Fibroblast of the aortic adventitia (primary cell): ENCODE data around the gene PSMB11. TPM values are rescaled to one million over a fixed set of nuclear protein-coding genes. Genes with fewer than 3 reads are reported as not detected.

Experiments
- DNase-seq: peaks from one replicate; pipeline ENCODE4 v3.0.0-alpha.2; 2010; ENCODE audit warnings: low read depth
- H3K4me3 ChIP-seq: 2 replicates; pipeline ENCODE4 v1.5.1; 2011; ENCODE audit warnings: low read depth, mild to moderate bottlenecking, control low read depth, low read length, moderate library complexity
- total RNA-seq: library from RNA; depleted of rRNA; stranded (reverse); fragments of >200 nt; gene quantifications from 2 replicates; pipeline ENCODE4 v1.2.3, GENCODE V29; 2012; ENCODE audit warnings: low replicate concordance
- TF ChIP-seq, protein P1 (sequence below): IDR thresholded peaks from 2 replicates; pipeline ENCODE4 v1.5.1; 2011; ENCODE audit warnings: mild to moderate bottlenecking, low read length, control low read depth, inconsistent platforms; ENCODE audit not compliant: insufficient read depth

PSMB11 gene
- total RNA-seq, 1 donor: not detected

DNA sequence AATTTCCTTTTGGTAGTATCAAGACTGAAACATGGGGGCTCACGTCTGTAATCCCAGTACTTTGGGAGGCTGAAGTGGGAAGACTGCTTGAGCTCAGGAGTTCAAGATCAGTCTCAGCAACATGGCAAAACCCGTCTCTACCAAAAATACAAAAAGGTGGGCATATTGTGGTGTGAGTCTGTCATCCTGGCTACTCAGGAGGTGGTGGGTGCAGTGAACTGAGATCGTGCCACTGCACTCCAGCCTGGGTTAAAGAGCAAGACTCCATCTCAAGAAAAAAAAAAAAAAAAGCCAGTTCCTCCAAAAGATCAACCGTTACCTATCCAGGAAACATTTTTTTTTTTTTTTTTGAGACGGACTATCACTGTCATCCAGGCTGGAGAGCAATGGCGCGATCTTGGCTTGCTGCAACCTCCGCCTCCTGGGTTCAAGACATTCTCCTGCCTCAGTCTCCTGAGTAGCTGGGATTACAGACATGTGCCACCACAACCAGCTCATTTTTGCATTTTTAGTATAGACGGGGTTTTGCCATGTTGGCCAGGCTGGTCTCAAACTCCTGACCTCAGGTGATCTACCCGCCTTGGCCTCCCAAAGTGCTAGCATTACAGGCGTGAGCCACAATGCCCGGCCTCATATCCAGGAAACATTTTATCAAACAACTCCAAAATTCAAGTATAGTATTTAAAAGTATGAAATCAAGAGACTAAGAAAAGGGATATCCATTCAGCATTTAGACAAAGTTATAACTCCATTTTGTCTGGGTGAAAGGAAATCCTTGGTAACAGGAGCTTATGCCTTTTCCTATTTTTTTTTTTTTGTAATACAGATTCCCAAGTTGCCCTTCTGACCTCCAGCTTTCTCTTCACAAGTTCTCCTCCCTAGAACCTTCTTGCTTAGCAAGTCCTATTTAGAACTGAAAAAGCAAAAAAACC lies 49.5 kb downstream of the PSMB11 start:
- no peak for DNase-seq
- TF ChIP-seq, protein P1, sequence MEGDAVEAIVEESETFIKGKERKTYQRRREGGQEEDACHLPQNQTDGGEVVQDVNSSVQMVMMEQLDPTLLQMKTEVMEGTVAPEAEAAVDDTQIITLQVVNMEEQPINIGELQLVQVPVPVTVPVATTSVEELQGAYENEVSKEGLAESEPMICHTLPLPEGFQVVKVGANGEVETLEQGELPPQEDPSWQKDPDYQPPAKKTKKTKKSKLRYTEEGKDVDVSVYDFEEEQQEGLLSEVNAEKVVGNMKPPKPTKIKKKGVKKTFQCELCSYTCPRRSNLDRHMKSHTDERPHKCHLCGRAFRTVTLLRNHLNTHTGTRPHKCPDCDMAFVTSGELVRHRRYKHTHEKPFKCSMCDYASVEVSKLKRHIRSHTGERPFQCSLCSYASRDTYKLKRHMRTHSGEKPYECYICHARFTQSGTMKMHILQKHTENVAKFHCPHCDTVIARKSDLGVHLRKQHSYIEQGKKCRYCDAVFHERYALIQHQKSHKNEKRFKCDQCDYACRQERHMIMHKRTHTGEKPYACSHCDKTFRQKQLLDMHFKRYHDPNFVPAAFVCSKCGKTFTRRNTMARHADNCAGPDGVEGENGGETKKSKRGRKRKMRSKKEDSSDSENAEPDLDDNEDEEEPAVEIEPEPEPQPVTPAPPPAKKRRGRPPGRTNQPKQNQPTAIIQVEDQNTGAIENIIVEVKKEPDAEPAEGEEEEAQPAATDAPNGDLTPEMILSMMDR: no peak
- H3K4me3 ChIP-seq: no peak overlapping the region

DNA sequence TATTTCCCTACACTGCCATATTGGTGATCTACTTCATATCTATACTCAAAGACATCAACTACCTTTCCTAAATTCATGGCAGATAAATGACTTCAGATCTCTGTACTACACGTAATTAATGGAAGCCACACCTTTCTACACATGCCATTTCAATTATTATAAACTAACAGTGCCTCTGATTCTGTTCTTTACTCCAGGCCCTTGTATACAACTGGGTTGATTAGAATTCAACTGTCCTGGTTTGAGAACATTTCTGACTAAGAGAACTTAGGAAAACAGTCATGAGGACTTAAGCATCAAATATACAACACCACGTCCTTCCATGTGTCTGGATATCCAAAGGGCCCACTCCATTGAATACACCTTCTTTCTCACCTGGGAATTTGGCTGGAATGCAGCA lies 51.1 kb downstream of the PSMB11 start:
- TF ChIP-seq, protein P1: no peak
- DNase-seq: no peak
- H3K4me3 ChIP-seq: peak overlapping the region; percentile 99

DNA sequence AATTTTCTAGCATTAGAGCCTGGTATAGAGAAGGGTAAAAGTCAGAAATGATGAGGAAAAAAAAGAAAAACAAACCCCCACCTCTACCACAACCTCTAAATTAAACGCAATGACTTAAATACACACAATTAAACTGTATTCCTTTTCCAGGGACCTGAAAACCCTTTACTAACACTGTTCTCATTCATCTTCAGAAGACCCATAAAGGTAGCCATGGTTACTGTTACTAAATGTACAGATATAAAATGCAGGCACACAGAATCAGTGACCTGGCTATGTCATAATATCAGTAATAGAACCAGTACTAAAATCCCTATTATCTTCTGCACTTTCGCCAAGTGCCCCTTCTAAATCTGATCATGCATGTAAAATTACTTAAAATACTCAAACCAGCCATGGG lies 51.5 kb downstream of the PSMB11 start:
- peak overlapping the region; percentile 99 for H3K4me3 ChIP-seq
- DNase-seq: no peak

More for the DNA sequence above, 51.5 kb downstream of the PSMB11 start:
- TF ChIP-seq, protein P1: no peak

Other genes with a start within 250 kb of the PSMB11 start
- 2.5 and 16.5 TPM in 2 replicates for gene SLC7A7, start 226.8 kb upstream of the PSMB11 start, total RNA-seq
- 14.2 and 69.9 TPM in 2 replicates for gene MRPL52, start 212.3 kb upstream of the PSMB11 start, total RNA-seq
- gene MMP14, start 205.6 kb upstream of the PSMB11 start, total RNA-seq: 258 and 311 TPM in 2 replicates
- gene LRP10, start 170.5 kb upstream of the PSMB11 start, total RNA-seq: 104 and 107 TPM in 2 replicates
- 0.09 TPM in 1 of 2 replicates, not detected in the other for gene REM2, start 159.0 kb upstream of the PSMB11 start, total RNA-seq
- gene RBM23, start 123.1 kb upstream of the PSMB11 start, total RNA-seq: 48.7 and 101 TPM in 2 replicates
- 23.0 and 53.5 TPM in 2 replicates for gene PRMT5, start 112.8 kb upstream of the PSMB11 start, total RNA-seq
- 29.3 and 31.2 TPM in 2 replicates for gene HAUS4, start 85.1 kb upstream of the PSMB11 start, total RNA-seq
- 14.6 and 47.6 TPM in 2 replicates for gene AJUBA, start 59.7 kb upstream of the PSMB11 start, total RNA-seq
- gene C14orf93, start 32.1 kb upstream of the PSMB11 start, total RNA-seq: 7.0 and 8.1 TPM in 2 replicates
- gene PSMB5, start 7.3 kb upstream of the PSMB11 start, total RNA-seq: 164 and 176 TPM in 2 replicates
- 2.4 and 3.7 TPM in 2 replicates for gene CDH24, start 15.3 kb downstream of the PSMB11 start, total RNA-seq
- 91.8 and 97.0 TPM in 2 replicates for gene ACIN1, start 52.9 kb downstream of the PSMB11 start, total RNA-seq
- 13.0 and 60.2 TPM in 2 replicates for gene C14orf119, start 53.3 kb downstream of the PSMB11 start, total RNA-seq
- gene CIROP, start 62.8 kb downstream of the PSMB11 start, total RNA-seq: 1.8 TPM in 1 of 2 replicates, not detected in the other
- gene CEBPE, start 77.0 kb downstream of the PSMB11 start, total RNA-seq: not detected in 2 replicates
- 11.7 and 37.5 TPM in 2 replicates for gene SLC7A8, start 141.4 kb downstream of the PSMB11 start, total RNA-seq
- gene RNF212B, start 195.7 kb downstream of the PSMB11 start, total RNA-seq: not detected in 2 replicates
- gene HOMEZ, start 243.9 kb downstream of the PSMB11 start, total RNA-seq: 7.0 and 7.5 TPM in 2 replicates